ENCODE results near the gene EDN1. TPM values are rescaled to one million over a fixed set of nuclear protein-coding genes. Genes with fewer than 3 reads are reported as not detected.

The EDN1 gene
- total and polyA plus RNA-seq, 7 donors, result 3.9 to 9.8 (median 6.4) TPM

DNA sequence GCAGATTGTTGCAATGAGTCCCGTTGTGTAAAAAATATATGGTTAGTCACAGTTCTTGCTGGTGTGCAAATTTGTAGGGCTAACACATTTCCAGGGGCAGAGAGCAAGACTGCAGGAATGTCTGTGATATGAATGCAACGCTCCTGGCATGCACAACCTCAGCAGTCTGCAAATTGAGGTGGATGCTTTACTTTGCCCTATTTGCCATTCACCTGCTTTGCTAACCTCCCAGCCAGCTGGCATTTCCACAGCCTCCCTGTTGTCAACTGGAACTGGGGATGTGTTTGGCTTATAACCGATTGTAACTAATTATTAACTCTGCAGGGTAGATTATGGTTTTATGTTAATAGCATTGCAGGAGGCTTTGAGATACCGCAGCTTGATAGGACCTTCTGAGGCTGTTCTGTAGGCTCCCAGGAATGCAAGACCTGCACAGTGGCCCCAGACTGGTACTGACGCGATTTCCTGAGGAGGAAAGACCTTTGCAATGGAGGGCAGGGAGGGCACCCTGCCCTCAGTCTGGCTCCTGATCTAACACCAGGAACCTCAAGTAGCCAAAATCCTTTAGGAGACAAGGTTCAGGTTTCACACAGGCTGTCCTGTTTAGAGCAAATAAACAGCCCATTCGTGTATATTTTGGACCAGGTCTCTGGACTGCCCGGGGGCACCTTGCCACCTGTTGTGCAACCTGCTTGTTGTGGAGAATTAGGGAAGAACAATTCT lies 53.4 kb downstream of the EDN1 start:
- no peak for DNase-seq
- peaks cover 0 to 4% (median 0%) of the 10 kb centered on the region in 3 donors for H3K27me3 ChIP-seq
- peaks cover 0 to 3% (median 0%) of the 10 kb centered on the region in 4 donors for H3K4me1 ChIP-seq
- TF ChIP-seq POLR2AphosphoS5 (IDR thresholded peaks at IDR 0.05) (no peak), EP300 (IDR thresholded peaks at IDR 0.05) (no peak), POLR2A (IDR thresholded peaks at IDR 0.05) (no peak)
- TF ChIP-seq, protein P1, sequence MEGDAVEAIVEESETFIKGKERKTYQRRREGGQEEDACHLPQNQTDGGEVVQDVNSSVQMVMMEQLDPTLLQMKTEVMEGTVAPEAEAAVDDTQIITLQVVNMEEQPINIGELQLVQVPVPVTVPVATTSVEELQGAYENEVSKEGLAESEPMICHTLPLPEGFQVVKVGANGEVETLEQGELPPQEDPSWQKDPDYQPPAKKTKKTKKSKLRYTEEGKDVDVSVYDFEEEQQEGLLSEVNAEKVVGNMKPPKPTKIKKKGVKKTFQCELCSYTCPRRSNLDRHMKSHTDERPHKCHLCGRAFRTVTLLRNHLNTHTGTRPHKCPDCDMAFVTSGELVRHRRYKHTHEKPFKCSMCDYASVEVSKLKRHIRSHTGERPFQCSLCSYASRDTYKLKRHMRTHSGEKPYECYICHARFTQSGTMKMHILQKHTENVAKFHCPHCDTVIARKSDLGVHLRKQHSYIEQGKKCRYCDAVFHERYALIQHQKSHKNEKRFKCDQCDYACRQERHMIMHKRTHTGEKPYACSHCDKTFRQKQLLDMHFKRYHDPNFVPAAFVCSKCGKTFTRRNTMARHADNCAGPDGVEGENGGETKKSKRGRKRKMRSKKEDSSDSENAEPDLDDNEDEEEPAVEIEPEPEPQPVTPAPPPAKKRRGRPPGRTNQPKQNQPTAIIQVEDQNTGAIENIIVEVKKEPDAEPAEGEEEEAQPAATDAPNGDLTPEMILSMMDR (IDR thresholded peaks at IDR 0.05), result no peak
- H3K9me3 ChIP-seq, result no peaks in the 10 kb centered on the region
- no peak overlapping the region for H3K27ac ChIP-seq
- intact Hi-C loops (cut with DNase I), result no loop called here
- H3K4me3 ChIP-seq, result no peak overlapping the region
- no peaks in the 10 kb centered on the region for H3K36me3 ChIP-seq
- 18 to 63% methylated on average over 8 of the region's 8 CpGs for WGBS, 2 donors

DNA sequence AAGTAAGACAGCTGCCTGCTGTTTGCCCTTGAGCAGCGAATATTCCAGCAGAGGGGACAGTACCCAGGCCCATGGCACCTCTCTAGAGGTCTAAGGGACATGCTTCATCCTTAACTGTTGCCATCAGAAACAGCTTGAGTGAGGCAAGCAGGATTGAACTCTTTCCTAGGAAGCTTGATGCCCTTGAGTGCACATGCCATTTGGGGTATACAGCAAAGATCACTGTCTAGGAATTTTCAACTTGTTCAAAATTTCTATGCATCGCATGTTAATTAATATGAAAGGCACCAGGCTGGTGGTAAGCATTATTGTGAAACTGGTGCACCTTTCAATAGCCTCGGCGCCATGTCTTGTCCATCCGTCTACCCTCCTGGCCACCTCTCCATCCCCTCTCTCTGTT lies 54.1 kb downstream of the EDN1 start:
- Histone ChIP-seq H3K27me3 (peaks cover 0 to 4% (median 0%) of the 10 kb centered on the region in 3 donors), H3K36me3 (no peaks in the 10 kb centered on the region), H3K27ac (no peak overlapping the region), H3K9me3 (no peaks in the 10 kb centered on the region), H3K4me3 (no peak overlapping the region), H3K4me1 (peaks cover 0 to 8% (median 0%) of the 10 kb centered on the region in 4 donors)
- TF ChIP-seq, protein P1 (IDR thresholded peaks at IDR 0.05), result no peak
- TF ChIP-seq EP300 (IDR thresholded peaks at IDR 0.05) (no peak), POLR2A (IDR thresholded peaks at IDR 0.05) (no peak), POLR2AphosphoS5 (IDR thresholded peaks at IDR 0.05) (no peak)
- intact Hi-C loops (cut with DNase I), result no loop called here
- WGBS, 2 donors, result 96% methylated on average over 5 of the region's 5 CpGs
- DNase-seq, result no peak

DNA sequence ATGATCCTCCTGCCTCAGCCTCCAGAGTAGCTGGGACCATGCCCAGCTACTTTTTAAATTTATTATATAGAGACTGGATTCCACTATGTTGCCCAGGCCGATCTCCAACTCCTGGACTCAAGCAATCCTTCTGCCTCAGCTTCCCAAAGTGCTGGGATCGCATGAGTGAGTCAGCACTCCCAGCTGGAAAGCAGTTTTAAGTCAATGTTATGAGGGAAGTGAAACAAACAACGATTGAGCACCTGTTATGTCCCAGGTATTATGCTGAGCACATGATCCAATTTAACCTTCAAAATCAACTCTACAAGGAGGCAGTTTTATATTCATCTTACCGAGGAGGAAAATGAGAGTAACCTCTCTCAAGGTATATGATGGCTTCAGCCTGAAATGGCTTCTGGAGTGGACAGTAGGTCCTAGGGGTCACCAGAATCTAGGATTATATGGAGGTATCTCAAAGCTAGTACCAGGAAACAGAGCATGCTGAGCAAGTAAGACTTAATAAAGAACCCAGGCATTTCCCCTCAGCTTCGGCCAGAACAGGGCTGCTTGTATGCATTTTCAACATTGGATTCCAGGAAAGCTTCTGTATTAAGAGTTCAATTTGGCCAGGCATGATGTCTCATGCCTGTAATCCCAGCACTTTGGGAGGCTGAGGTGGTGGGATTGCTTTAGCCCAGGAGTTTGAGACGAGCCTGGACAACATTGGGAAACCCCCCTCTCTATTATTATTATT lies 55.0 kb downstream of the EDN1 start:
- H3K36me3 ChIP-seq, result no peaks in the 10 kb centered on the region
- peaks cover 0 to 8% (median 0%) of the 10 kb centered on the region in 4 donors for H3K4me1 ChIP-seq
- no peak for DNase-seq
- no peak overlapping the region for H3K4me3 ChIP-seq
- H3K9me3 ChIP-seq, result no peaks in the 10 kb centered on the region
- intact Hi-C loops (cut with DNase I), result no loop called here
- TF ChIP-seq, protein P1 (IDR thresholded peaks at IDR 0.05), result no peak
- TF ChIP-seq POLR2A (IDR thresholded peaks at IDR 0.05) (no peak), EP300 (IDR thresholded peaks at IDR 0.05) (no peak), POLR2AphosphoS5 (IDR thresholded peaks at IDR 0.05) (no peak)
- H3K27me3 ChIP-seq, result peaks cover 0 to 4% (median 0%) of the 10 kb centered on the region in 3 donors
- WGBS, 2 donors, result 51 to 70% methylated on average over 6 of the region's 6 CpGs
- no peak overlapping the region for H3K27ac ChIP-seq

DNA sequence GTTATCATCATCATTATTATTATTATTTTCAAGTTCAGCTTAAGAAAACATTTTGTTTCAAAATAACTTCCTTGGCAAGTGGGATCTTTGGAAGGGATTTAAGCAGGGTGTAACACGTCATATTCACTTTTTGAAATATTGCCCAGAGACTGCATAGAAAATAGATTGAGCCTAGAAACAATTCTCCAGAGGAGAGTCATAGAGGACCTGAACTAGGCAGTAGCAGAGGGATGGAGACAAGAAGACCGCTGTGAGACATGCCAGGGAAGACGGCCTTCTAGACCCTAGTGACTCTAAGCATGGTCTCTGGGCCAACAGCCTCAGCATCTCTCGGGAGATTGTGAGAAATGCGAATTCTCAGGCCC lies 55.5 kb downstream of the EDN1 start:
- Histone ChIP-seq H3K27ac (no peak overlapping the region), H3K4me3 (no peak overlapping the region), H3K4me1 (peaks cover 0 to 8% (median 0%) of the 10 kb centered on the region in 4 donors), H3K36me3 (no peaks in the 10 kb centered on the region), H3K27me3 (peaks cover 0 to 2% (median 0%) of the 10 kb centered on the region in 3 donors), H3K9me3 (no peaks in the 10 kb centered on the region)
- no peak for DNase-seq
- TF ChIP-seq, protein P1 (IDR thresholded peaks at IDR 0.05), result no peak
- WGBS, 2 donors, result 91 to 93% methylated on average over 5 of the region's 5 CpGs
- intact Hi-C loops (cut with DNase I), result no loop called here

Small RNA genes within 50 kb of the gene (small RNA-seq; reads per million reads assigned to genes)
- gene SUMO2P12, result 0 reads per million in 3 donors

Measured in sigmoid colon (tissue), 7 donors.